PC-3 (cell line): ENCODE measurements around the gene CEACAM7. TPM values are rescaled to one million over a fixed set of nuclear protein-coding genes. Genes with fewer than 3 reads are reported as not detected.

ENCODE experiments used
- ATAC-seq: fragments of 200-7000 bp; cut with Tn5 transposase; 2 replicates; pipeline ENCODE4 v1.9.1; 2020; ENCODE audit warnings: mild to moderate bottlenecking, moderate library complexity
- BruUV-seq: library from RNA; stranded (reverse); fragments of 400-500 nt; replicated peaks from 2 replicates; lab custom pipeline; 2021; lab: Mats Ljungman, UMichigan
- CTCF ChIA-PET: fragments of 300-600 bp; sonication (Branson Sonifier 250); formaldehyde crosslinking; loops from one replicate; lab custom pipeline; 2022; ENCODE audit warnings: antibody characterized with exemption; lab: Charles Lee
- POLR2A ChIA-PET: fragments of 300-600 bp; sonication (Branson Sonifier 250); formaldehyde crosslinking; loops from one replicate; lab custom pipeline; 2022; ENCODE audit warnings: antibody characterized with exemption; ENCODE audit not compliant: unreplicated experiment; lab: Charles Lee
- DNase-seq: peaks from one replicate; pipeline ENCODE4 v3.0.0-alpha.2; 2015
- H2AFZ ChIP-seq: fragments of 300-600 bp; sonication (generic); 2 replicates; pipeline ENCODE4 v1.6.0; 2016; ENCODE audit warnings: antibody characterized with exemption, low read length
- H3F3A ChIP-seq: fragments of 300-600 bp; sonication (generic); one replicate; pipeline ENCODE4 v1.6.0; 2017; ENCODE audit warnings: antibody characterized with exemption, low read length, control low read depth, mild to moderate bottlenecking; ENCODE audit not compliant: unreplicated experiment
- H3K27ac ChIP-seq: fragments of 300-600 bp; sonication (generic); 2 replicates; pipeline ENCODE4 v1.5.1; 2016; ENCODE audit warnings: mild to moderate bottlenecking, low read length
- H3K27me3 ChIP-seq: fragments of 300-600 bp; sonication (generic); 2 replicates; pipeline ENCODE4 v1.6.1; 2016; ENCODE audit warnings: low read length, mixed read lengths
- H3K36me3 ChIP-seq: fragments of 300-600 bp; sonication (generic); 2 replicates; pipeline ENCODE4 v1.6.1; 2016; ENCODE audit warnings: low read depth, mixed run types, low read length, mixed read lengths
- H3K4me1 ChIP-seq: fragments of 300-600 bp; sonication (generic); 2 replicates; pipeline ENCODE4 v1.5.1; 2016; ENCODE audit warnings: low read length; ENCODE audit not compliant: insufficient read depth
- H3K4me2 ChIP-seq: fragments of 300-600 bp; sonication (generic); 2 replicates; pipeline ENCODE4 v1.6.0; 2016; ENCODE audit warnings: low read length
- H3K4me3 ChIP-seq: fragments of 300-600 bp; sonication (generic); 2 replicates; pipeline ENCODE4 v1.5.1; 2016; ENCODE audit warnings: mild to moderate bottlenecking, low read length, mixed read lengths
- H3K79me2 ChIP-seq: fragments of 300-600 bp; sonication (generic); 2 replicates; pipeline ENCODE4 v1.6.1; 2017; ENCODE audit warnings: low read length, mixed read lengths
- H3K9ac ChIP-seq: fragments of 300-600 bp; sonication (generic); 2 replicates; pipeline ENCODE4 v1.6.0; 2016; ENCODE audit warnings: mild to moderate bottlenecking, low read length
- H3K9me2 ChIP-seq: fragments of 300-600 bp; sonication (generic); replicated peaks from 2 replicates; pipeline ENCODE4 v1.6.1; 2016; ENCODE audit warnings: mixed run types, low read length, mixed read lengths
- H3K9me3 ChIP-seq: fragments of 300-600 bp; sonication (generic); 2 replicates; pipeline ENCODE4 v1.6.1; 2016; ENCODE audit warnings: low read length, mixed read lengths
- H4K20me1 ChIP-seq: fragments of 300-600 bp; sonication (generic); 2 replicates; pipeline ENCODE4 v1.6.1; 2016; ENCODE audit warnings: low read length, mixed read lengths
- EZH2 ChIP-seq: fragments of 300-600 bp; sonication (generic); IDR thresholded peaks from one replicate; pipeline ENCODE4 v1.6.1; 2017; ENCODE audit warnings: antibody characterized with exemption, mild to moderate bottlenecking, low read length; ENCODE audit not compliant: unreplicated experiment
- EZH2phosphoT487 ChIP-seq: fragments of 300-600 bp; sonication (generic); IDR thresholded peaks from 2 replicates; pipeline ENCODE4 v1.6.1; 2018; ENCODE audit warnings: mild to moderate bottlenecking, antibody characterized with exemption, low read length, borderline replicate concordance
- intact Hi-C: fragments of 100-400 bp; cut with micrococcal nuclease; formaldehyde crosslinking; loops from 2 replicates; pipeline ENCODE4 v1.9.0; 2023
- total RNA-seq: library from RNA; depleted of rRNA; stranded (reverse); fragments of >200 nt; gene quantifications from 2 replicates; pipeline ENCODE4 v1.2.3, GENCODE V29; 2014
- TF ChIP-seq, protein P1 (sequence below): fragments of 300-600 bp; sonication (generic); conservative IDR thresholded peaks from 2 replicates; pipeline ENCODE4 v1.5.1; 2017; ENCODE audit warnings: antibody characterized with exemption, low read depth, mild to moderate bottlenecking, low read length

Gene CEACAM7
- total RNA-seq, 1 experiment from 2014 or later: not detected

DNA sequence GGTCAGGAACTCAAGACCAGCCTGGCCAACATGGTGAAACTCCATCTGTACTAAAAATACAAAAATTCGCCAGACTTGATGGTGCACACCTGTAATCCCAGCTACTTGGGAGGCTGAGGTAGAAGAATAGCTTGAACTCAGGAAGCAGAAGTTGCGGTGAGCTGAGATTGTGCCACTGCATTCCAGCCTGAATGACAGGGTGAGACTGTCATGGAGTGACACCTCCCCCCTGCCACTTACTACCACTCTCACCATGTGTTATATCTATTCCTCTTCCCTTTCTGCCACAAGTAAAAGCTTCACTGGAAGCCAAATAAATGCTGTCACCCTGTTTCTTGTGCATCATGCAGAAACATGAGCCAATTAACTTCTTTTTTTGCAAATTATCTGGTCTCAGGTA is 50.6 kb downstream of the CEACAM7 start:
- H3K9me3 ChIP-seq: no peaks in the 10 kb centered on the region
- ChIA-PET CTCF (no interaction called here), POLR2A (no interaction called here)
- H3K27ac ChIP-seq: no peak overlapping the region
- no peak overlapping the region for H3K4me2 ChIP-seq
- no peaks in the 10 kb centered on the region for H3K4me1 ChIP-seq
- no peaks in the 10 kb centered on the region for H3K36me3 ChIP-seq
- H3K27me3 ChIP-seq: peaks cover 12% of the 10 kb centered on the region; the same call in 1 of the 2 replicates
- no peak overlapping the region for H3K9ac ChIP-seq
- H3F3A ChIP-seq: no peaks in the 10 kb centered on the region
- intact Hi-C loops: no loop called here
- ATAC-seq (no peak), DNase-seq (no peak)
- no peak overlapping the region for H2AFZ ChIP-seq
- H3K79me2 ChIP-seq: no peaks in the 10 kb centered on the region
- H3K4me3 ChIP-seq: no peak overlapping the region
- no TSS peak for BruUV-seq
- H3K9me2 ChIP-seq: no peaks in the 10 kb centered on the region
- no peaks in the 10 kb centered on the region for H4K20me1 ChIP-seq
- no peak for TF ChIP-seq EZH2

GRCh38 chr19:41627966-41628675 is 59.9 kb downstream of the CEACAM7 start:
- no peak for ATAC-seq
- DNase-seq: no peak
- ChIA-PET POLR2A (no interaction called here), CTCF (no interaction called here)
- H3K9me3 ChIP-seq: no peaks in the 10 kb centered on the region
- TF ChIP-seq EZH2phosphoT487 (no peak), EZH2 (no peak)
- TF ChIP-seq, protein P1, sequence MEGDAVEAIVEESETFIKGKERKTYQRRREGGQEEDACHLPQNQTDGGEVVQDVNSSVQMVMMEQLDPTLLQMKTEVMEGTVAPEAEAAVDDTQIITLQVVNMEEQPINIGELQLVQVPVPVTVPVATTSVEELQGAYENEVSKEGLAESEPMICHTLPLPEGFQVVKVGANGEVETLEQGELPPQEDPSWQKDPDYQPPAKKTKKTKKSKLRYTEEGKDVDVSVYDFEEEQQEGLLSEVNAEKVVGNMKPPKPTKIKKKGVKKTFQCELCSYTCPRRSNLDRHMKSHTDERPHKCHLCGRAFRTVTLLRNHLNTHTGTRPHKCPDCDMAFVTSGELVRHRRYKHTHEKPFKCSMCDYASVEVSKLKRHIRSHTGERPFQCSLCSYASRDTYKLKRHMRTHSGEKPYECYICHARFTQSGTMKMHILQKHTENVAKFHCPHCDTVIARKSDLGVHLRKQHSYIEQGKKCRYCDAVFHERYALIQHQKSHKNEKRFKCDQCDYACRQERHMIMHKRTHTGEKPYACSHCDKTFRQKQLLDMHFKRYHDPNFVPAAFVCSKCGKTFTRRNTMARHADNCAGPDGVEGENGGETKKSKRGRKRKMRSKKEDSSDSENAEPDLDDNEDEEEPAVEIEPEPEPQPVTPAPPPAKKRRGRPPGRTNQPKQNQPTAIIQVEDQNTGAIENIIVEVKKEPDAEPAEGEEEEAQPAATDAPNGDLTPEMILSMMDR: no peak
- no peaks in the 10 kb centered on the region for H3K4me1 ChIP-seq
- H2AFZ ChIP-seq: no peak overlapping the region
- no peaks in the 10 kb centered on the region for H3K79me2 ChIP-seq
- no TSS peak for BruUV-seq
- H4K20me1 ChIP-seq: no peaks in the 10 kb centered on the region
- no peaks in the 10 kb centered on the region for H3K9me2 ChIP-seq
- H3K4me2 ChIP-seq: no peak overlapping the region
- no peaks in the 10 kb centered on the region for H3K36me3 ChIP-seq
- intact Hi-C loops: no loop called here
- H3K27ac ChIP-seq: no peak overlapping the region
- peaks cover 37% of the 10 kb centered on the region for H3K27me3 ChIP-seq
- H3K9ac ChIP-seq: no peak overlapping the region
- H3K4me3 ChIP-seq: no peak overlapping the region
- no peaks in the 10 kb centered on the region for H3F3A ChIP-seq

DNA sequence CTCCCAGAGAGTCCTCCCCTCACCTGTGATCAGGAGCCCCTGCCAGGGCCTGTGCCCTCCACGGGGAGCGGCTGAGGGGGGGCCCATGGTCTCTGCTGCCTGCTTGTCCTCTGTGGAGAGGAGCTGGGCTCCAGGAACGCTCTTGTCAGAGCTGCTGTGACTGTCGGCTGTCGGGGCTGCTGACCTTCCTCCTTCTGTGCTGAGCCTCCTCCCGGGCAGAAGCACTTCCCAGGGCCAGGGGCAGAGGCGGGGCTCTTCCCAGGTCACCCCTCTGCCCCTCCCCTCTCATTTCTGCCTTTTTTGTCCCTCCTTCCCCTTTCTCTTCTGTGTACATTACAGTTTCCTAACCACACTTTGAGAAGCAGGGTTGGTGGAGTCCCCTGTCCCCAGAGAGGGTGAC is 61.2 kb downstream of the CEACAM7 start, which contains the start of gene CEACAM4:
CEACAM4 (minus strand) TSS at position 198 of the 400 bp plus-strand sequence; CDS start at position 87, 111 bp downstream.
- intact Hi-C loops: no loop called here
- peaks cover 41% of the 10 kb centered on the region for H3K27me3 ChIP-seq
- no peak within 1 kb of the TSS for H3K4me3 ChIP-seq
- no peaks in the 10 kb centered on the region for H3K36me3 ChIP-seq
- no peak within 1 kb of the TSS for H3K4me2 ChIP-seq
- no peaks in the 10 kb centered on the region for H3F3A ChIP-seq
- no peak within 1 kb of the TSS for H2AFZ ChIP-seq
- no peaks in the 10 kb centered on the region for H3K9me2 ChIP-seq
- POLR2A ChIA-PET: no interaction called here
- no peak within 1 kb of the TSS for H3K9ac ChIP-seq
- TF ChIP-seq EZH2 (no peak), EZH2phosphoT487 (no peak)
- TF ChIP-seq, protein P1: no peak
- no TSS peak for BruUV-seq
- ATAC-seq (no peak), DNase-seq (no peak)
- H3K4me1 ChIP-seq: no peaks in the 10 kb centered on the region
- no peaks in the 10 kb centered on the region for H3K79me2 ChIP-seq
- H3K27ac ChIP-seq: no peak within 1 kb of the TSS
- H4K20me1 ChIP-seq: no peaks in the 10 kb centered on the region
- no peaks in the 10 kb centered on the region for H3K9me3 ChIP-seq
- CTCF ChIA-PET: no interaction called here
